Activated naive CD4-positive, alpha-beta T cell (primary cell): ENCODE results near the gene SLC39A1.

Experiments used
- DNase-seq, 4 experiments: peaks; one replicate each; lab custom pipeline; 2025; lab: John Stamatoyannopoulos, UW

Gene SLC39A1

DNA sequence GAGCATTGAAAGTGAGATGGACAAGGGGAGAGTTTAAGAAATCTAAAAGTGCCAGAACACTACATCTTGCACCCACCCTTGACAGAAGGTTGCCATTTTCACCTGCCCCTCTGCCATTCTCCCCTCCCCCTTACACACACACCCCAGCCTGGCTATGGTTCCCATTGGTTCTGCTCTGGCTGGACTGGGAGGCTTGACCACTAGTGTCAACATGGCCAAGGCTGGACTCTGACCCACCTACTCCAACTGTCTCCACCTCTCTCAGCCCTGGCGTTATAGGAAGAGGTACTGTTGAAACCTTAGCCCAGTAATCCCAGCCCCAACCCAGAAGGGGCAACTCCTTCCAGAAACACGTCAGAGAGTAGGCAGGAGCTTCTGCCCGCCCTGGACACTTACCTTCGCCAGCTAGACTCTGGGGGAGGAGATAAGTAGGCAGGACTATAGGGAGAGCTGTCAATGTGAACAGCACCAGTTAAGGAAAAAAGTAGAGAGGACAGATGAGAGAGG, 9.4 kb downstream of the SLC39A1 start:
- no peak for DNase-seq

DNA sequence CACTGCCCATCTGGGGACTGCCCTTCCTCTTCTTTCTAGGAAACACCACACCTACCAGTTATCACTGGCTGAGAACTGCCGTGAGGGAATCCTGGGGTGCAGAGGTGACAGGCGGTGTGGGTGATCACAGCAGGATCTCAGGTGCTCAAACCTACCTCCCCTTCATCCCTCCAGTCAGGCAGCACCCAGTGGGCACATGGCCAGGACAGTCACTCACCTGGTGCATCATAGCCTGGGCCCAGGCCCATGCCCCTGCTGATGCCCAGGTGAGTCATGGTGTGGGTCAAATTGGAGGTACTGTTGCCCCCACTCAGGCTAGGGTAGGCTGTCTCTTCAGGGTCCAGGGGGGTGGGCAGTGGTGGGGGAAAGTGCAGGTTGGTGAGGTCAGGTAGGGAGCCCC, 11.5 kb downstream of the SLC39A1 start:
- DNase-seq, result no peak

DNA sequence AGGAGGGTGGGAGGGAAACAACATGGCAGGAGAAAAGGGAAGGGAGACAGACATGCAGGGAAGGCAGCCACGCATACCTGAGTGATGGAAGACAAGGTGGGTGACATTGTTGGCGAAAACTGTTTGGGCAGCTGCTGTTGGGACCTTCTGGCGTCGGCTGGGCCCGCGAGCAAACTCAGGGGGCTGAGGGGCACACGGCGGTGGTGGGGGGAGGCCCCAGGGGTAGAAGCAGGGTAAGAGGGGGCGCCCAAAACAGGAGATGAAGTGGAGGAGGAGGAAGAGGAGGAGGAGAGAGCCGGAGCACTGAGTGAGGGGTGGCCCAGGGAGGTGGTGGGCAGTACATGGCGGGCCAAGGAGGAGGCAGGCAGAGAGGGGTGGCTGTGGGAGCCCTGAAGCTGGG, 12.2 kb downstream of the SLC39A1 start:
- DNase-seq, result no peak

DNA sequence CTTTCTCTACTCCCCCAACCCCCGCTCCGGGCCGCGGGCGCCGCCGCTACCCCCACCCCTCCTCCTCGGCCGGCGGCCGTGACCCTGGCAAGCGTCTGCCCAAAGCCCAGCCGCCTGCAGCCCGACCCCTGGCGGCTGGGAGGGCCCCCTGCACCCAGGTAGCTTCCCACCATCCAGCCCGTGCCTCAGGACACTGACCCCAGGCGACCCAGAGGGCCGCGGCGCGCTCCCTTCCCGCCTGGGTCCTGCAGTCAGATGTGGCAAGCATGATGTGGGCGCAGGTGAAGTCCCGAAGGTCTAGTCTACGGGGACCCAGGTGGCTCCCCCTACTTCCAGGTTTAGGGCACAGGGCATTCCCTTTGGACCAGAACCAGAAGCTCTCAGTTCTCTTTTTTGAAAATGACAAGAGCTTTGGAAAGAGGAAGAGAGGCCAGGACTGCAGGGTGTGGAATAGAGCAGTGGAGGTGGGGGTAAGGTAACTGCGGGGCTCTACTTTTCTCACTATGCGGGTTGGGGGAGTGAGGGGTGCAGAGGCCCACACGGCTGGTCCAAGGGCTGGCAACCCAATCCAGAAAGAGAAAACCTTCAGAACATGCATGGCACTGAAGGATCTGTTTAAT, 16.6 kb downstream of the SLC39A1 start, which contains the start of gene DENND4B:
Gene DENND4B (minus strand): TSS at position 97 of the 620 bp plus-strand sequence. CDS start 2,344 bp downstream, outside the sequence.
- peak; percentile 27 to 64 (median 44) for DNase-seq

DNA sequence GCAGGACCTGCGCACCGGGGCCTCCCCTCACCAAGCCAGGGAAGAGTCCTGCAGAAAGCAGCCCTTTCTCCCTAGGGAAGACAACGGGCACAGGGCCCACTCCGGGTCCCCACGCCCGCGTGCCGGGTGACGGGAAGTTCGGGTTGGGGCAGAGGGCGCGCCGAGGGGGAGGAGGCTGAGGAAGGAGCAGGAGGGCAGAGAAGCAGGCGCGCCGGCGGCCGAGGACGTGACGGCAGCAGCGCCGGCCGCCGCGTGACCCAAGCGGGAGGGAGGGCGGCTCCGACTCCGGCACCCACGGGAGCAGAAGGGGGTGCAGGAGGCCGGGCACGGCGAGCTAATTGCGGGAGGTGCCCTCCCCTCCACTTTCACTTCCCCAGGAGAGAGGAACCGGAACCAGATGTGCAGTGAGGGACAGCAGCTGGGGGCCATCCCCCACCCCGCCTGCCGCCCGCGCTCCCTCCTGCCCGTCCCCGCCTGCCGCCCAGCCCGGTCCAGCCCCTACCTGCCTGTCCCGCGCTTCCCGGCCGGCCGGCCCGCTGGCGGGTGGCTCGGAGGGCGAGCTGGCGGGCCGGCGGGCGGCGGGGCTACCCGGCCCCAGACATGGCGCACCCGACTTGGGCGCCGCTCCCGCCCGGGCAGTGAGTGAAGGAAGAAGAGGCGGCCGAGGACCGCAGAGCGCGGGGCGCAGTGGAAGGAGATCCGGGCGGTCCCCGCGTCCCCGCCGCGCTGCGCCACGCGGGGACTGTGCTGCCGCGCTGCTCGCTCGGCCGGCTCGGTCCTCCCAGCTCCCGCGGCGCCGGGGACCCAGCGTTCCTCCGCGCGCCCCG, 17.3 kb downstream of the SLC39A1 start:
- peak in 3 of 4 experiments; percentile 20 to 61 (median 35) for DNase-seq

DNA sequence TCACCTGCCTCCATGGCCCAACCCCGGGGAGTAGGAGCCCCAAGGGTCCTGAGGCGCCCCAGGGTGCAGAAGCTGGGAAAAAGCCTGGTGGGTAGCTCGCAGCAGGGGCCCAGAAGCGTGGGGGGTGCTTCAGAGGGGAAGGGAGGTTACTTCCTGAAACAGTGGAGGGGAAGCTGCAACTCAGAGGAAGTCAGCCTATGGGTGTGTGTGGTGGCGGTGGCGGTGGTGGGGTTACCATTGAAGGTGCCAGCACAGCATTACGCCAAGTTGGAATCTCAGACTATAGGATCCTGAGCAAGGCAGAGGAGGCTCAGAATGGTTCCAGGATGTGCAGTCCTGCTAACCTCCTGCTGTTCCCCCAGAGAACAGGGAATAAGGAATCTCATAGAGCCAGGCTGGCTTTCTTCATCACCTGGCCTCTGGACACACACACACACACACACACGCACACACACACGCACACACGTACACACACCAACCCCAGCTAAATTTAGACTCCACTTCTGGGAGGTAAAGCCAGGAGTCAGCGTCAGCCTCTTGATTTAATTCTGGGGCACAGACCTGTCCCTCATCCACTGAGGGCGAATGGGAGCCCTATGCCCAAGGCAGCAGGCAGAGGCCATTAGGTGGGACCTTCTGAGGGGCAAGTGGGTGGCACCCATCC, 18.1 kb downstream of the SLC39A1 start:
- peak in 3 of 4 experiments; percentile 21 to 67 (median 61) for DNase-seq

DNA sequence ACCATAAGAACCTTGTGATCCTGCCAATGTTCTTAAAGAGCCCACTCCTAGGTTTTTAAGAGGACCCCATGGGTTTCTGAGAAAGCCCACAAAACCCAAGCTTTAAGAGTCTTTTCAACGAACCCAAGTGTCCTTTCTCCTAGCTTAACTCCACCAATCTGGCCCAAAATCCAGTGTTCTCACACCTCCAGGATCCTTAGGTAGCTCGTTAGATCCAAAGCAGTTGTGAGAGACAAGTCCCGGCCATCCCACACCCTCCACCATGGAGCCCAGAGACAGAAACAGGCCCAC, 18.6 kb downstream of the SLC39A1 start:
- DNase-seq, result no peak

DNA sequence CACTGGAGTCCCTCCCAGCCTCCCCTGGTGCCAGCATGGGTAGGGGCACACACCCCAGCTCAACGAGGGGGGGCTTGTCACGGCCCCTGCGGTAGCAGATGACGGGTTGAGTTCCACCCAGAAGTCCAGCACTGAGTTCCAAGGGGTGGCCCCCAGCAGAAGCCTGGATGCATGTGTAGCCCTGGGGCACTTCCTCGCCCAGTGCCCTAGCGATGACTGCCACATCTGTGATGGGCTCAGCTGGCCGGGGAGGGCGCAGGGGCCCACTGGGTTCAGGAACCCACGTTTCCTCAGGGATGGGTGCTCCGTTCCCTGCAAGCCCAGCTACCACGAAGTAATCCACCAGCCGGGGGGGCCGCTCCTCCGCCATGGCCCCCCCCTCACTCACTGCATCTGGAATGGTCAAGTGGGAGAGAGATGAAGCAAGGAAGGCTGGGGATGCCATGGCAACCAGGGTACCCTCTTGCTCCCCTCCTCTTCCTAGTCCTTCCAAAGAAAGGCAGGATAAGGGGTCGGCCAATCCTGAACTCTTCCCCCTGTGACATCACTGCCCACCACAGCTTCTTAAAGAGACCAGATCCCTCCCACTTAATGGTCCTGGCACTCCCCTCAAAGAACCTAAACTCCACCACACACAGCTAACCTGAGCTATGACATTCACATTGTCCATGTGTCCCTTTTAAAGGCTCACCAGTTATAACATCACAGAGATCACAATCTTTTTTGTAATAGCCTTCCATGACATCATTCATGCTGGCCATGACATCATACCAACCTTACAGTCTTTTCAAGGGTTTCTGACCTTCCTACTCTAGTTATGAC, 19.1 kb downstream of the SLC39A1 start:
- no peak for DNase-seq

DNA sequence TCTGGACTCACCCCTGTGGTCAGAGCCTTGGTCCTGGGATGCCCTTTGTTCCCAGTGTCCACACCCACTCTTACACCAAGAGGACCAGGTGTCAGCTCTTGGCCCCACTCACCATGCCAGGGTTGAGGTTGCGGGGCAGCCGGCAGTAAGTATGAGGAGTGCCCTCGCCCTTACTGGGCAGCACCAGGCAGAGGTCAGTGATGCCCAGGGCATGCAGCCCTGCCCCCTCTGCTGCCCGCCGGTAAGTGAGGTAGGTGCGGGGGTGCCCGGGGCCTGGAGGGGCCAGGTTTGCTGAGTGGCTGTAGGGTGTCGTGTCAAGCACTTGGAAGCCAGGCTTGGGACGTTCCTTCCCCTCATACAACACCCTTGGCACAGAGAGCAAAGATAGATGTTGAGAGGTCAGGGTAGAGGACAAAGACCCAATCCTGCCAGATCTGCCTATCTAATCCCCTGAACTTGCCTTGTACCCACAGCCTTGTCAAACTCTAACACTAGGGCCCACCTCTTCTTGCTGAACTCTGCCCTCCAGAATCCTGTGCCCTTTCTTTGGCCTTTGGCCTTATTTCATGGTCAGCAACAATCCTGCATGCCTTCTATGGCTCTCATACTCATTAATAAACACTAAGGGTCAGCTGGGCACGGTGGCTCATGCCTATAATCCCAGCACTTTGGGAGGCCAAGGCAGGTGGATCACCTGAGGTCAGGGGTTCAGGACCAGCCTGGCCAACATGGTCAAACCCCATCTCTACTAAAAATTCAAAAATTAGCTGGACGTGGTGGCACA, 20.4 kb downstream of the SLC39A1 start:
- DNase-seq, result no peak

DNA sequence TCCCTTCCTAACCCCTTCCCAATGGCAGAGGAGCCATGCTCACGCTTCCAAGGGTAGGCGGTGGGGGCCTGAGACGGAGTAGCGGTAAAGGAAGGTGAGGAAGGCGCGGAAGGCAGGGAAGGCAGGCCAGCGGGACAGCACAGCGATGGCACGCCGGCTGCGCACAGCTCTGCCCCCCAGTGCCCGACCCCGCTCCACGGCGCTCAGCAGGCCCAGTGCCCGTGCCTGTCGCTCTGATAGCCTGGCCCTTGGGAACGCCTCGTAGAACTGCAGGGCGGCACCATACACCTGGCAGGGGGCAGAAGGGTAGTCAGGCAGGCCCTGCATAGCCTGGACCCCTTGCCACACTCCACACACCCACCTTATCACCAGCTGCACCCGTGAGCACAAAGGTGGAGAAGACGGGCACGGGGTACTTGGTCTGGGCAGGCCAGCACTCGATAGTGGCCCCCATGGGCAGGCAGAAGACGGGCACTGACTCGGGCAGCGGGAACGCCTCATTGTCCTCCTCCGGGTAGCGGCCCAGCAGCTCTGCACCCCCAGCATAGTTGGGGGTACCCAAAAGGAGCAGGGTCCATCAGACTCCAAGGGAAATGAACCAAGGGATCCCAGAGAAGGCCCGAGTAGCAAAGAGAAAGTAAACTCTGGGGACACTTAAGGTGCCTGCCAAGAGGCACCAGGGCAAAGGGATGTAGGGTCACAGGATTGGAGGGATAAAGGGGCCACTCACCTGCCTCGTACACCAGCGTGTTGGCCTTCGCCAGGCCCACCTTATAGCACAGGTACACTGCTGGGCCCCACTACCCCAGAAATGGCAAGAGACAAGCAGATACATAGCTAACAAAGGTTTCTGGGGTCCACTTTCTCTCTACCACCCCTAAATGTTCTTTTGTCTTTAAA, 21.3 kb downstream of the SLC39A1 start:
- DNase-seq, result no peak

DNA sequence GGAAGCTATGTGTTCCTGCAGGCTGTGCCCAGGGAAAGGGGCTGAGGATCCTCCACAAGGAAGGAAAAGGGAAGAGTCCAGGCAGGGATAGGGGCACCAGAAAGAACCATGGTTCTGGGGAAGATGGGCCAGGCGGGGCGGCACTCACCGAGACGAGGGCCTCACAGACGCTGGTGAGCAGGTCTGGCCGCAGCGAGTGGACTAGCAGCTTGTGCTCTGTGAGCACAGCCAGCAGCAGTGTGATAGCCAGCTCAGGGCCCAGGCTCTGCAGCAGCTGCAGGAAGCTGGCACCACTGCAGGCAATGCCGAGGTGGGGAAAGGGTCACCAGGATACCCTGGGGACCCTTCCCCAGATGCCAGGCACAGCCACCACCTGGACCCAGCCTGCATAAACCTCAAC, 22.6 kb downstream of the SLC39A1 start:
- no peak for DNase-seq

DNA sequence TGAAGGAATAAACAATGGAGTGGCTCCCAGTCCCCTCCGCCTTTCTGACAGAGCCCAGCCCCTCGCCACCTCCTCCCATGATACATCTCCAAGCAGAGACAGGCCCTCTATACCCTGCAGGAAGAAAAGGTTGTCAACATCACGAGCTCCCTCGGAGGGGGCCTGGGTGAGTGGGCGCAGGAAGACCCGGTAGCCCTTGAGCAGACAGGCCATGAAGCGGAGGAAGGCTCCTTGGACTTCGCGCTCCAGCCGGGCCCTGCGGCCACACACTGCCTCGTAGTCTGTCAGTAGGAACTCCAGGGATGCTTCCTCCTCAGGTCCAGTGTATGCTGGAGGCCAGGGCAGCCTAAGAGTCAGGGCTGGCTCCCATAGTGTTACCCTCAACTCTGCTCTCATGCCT, 23.9 kb downstream of the SLC39A1 start:
- no peak for DNase-seq

DNA sequence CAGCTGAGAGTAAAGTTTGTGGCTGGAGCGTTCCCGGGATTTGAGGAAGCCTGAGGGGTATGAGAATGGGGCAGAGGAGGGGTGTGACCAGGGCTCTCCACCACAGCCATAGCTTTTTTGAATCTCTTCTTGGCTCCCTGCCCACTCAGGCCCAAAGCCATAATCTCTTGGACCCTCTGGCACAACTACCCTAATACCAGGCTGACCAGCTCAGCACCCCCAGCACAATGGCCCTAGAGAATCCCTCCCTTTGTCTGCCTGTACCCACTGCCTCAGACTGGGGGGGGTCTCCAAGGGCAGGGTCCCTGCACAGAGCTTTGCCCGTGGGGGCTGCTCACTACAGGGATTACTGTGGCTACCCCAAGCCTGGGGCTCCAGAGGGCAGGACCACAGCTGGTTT, 24.3 kb downstream of the SLC39A1 start:
- DNase-seq, result no peak

DNA sequence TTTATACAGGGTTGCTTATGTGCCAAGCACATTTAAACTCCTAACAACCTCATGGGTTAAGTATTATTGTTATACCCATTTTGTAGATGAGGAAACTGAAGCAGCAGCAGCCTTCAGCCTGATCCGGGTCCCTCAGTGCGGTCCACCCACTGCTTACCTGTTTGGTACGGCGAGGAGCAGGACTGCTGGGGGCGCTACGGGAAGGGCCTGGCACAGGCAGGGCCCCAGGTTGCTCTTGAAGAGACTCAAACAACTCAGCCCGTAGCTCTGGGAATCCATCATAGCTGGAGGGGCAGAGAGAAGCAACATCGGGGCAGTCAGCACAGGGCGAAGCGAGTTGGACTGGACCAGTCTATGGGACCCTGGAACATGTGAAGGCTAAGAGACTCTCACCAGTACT, 26.0 kb downstream of the SLC39A1 start:
- DNase-seq, result no peak

DNA sequence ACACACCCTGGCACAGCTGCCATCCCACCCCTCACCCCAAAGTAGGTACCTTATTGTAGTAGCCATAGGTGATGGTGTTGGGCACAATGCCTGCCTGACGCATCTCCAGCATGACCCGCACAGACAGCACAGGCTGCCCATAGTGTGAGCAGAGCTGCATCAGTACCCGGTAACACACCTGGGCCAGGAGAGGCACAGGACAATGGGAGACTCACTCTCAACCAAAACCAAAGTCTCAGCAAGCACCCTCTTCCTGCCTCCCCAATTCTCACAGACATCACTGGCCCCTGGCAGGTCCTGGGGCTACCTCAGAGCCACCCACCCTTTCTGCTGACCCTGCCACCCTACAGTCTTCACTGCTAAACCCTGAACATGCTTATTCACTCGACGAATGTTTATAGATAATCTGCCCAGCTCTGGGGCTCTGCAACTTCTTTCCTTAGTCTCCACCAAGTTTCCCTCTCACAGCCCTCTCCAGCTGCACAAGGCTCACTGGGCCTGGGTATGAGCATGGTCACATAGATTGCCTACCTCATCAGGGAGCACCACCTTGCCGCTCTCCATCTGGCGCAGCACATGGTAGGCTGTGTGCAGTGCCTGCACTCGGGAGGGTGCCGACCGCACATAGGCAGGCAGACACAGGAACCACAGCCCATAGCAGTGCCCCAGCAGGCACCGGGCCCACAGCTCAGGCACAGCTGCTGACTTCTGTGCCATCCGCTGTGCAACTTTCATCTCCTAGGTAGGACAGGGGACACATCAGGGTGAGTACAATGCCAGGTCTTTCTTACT, 27.1 kb downstream of the SLC39A1 start:
- DNase-seq, result no peak

DNA sequence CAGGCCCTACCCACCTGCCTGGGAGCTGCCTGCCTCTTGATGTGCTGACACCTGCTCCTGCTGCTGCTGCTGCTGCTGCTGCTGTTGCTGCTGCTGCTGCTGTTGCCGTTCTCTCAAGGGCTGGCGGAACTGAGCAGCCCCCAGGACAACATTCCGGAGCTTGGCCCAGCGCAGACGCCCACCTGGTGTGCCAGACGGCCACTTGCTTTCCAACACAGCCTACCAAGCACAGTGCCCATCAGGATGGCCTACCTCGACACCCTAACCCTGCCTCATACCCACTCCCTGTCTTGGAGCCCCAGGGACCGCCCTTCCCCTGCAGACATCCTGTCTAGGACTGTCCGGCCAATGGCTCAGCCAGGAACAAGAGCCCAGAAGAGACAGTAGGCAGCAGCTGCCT, 28.6 kb downstream of the SLC39A1 start:
- no peak for DNase-seq

DNA sequence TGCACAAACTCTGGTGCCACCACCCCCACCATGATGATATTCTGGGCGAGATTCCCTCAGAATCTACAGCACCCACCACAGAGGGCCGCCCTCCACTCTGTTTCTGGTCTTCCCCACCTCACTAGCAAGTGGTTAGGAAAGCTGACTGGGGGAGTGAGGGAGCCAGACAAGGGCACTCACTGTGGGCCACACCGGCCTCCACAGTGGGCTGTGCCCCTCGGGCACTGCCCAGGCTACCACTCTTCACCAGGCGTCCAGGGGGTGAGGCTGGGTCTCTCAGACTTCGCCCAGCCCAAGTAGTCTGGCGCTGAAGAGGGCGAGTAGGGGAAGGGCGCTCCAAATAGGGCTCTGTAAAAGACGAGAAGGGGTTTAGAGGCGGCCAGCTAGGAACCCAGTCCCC, 29.4 kb downstream of the SLC39A1 start:
- no peak for DNase-seq

DNA sequence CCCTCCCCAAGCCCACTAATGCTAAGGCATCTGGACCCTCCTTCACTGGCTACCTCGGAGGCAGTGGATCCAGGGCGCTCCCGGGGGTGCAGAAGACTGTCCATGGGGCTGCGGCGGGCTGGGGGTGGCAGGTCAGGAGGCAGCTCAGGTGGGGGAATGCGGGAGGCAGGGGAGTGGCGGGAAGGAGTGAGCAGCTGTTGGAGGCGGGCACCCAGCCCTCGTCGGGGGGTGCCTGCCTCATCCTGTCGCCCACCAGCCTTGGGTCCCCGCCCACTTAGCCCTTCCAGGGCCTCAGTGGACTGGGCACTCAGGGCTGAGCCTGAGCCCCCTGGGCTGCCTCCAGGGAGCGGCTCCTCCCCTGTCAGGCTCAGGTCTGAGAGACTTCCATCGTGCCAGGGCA, 29.9 kb downstream of the SLC39A1 start:
- DNase-seq, result no peak
